ENCODE data around the gene SH3GL3.

- TF ChIP-seq, protein P1, sequence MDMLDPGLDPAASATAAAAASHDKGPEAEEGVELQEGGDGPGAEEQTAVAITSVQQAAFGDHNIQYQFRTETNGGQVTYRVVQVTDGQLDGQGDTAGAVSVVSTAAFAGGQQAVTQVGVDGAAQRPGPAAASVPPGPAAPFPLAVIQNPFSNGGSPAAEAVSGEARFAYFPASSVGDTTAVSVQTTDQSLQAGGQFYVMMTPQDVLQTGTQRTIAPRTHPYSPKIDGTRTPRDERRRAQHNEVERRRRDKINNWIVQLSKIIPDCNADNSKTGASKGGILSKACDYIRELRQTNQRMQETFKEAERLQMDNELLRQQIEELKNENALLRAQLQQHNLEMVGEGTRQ (IDR thresholded peaks at IDR 0.05; ENCODE audit: borderline replicate concordance, low read depth, low read length), result no peak
- TF ChIP-seq POLR2AphosphoS5 (IDR thresholded peaks at IDR 0.05; ENCODE audit: low read depth, low read length), result no peak
- no peak for TF ChIP-seq CTCF (IDR thresholded peaks at IDR 0.05)
- no peak for TF ChIP-seq FOXM1 (IDR thresholded peaks at IDR 0.05; ENCODE audit: low read depth)
Observed at GRCh38 chr15:83472151-83472550, 25.0 kb downstream of the SH3GL3 start.

Data from SK-N-SH (cell line).